H1 (cell line): ENCODE data around the gene FHDC1. TPM values are rescaled to one million over a fixed set of nuclear protein-coding genes. Genes with fewer than 3 reads are reported as not detected.

Source experiments
- CTCF ChIA-PET: fragments of 300-600 bp; sonication (Branson Sonifier 250); formaldehyde crosslinking; loops from one replicate; lab custom pipeline; 2021; ENCODE audit not compliant: partially characterized antibody; lab: Charles Lee
- POLR2A ChIA-PET: fragments of 300-600 bp; sonication (Branson Sonifier 250); formaldehyde crosslinking; loops from one replicate; lab custom pipeline; 2021; ENCODE audit warnings: inconsistent platforms; ENCODE audit not compliant: partially characterized antibody; lab: Charles Lee
- DNase-seq, 2 experiments: peaks; one replicate each; pipeline versions ENCODE4 v3.0.0 to v3.0.0-alpha.2; 2010 to 2022; ENCODE audit warnings: low spot score in 2 of 2, low read depth in 1 of 2, mixed read lengths in 1 of 2
- FAIRE-seq: peaks from 2 replicates; lab custom pipeline; 2011; peaks lifted over from hg19 to GRCh38; lab: Jason Lieb, UNC
- H2AFZ ChIP-seq: 2 replicates; pipeline ENCODE4 v1.8.1; 2012; ENCODE audit warnings: low read length, inconsistent platforms
- H2AK5ac ChIP-seq: 2 replicates; pipeline ENCODE4 v1.6.1; 2013; ENCODE audit warnings: low read depth, low read length
- H2BK120ac ChIP-seq: replicated peaks from 2 replicates; pipeline ENCODE3; 2013; ENCODE audit warnings: low read depth, low read length, inconsistent platforms
- H2BK12ac ChIP-seq: 2 replicates; pipeline ENCODE4 v1.6.1; 2013; ENCODE audit warnings: low read depth, low read length
- H2BK15ac ChIP-seq: 2 replicates; pipeline ENCODE4 v1.6.1; 2013; ENCODE audit warnings: low read length
- H2BK20ac ChIP-seq: 2 replicates; pipeline ENCODE4 v1.6.1; 2013; ENCODE audit warnings: low read length
- H2BK5ac ChIP-seq: 2 replicates; pipeline ENCODE4 v1.6.1; 2013; ENCODE audit warnings: low read depth, low read length
- H3K14ac ChIP-seq: 2 replicates; pipeline ENCODE4 v1.6.1; 2013; ENCODE audit warnings: inconsistent platforms; ENCODE audit not compliant: insufficient read length
- H3K18ac ChIP-seq: 2 replicates; pipeline ENCODE4 v1.6.1; 2013; ENCODE audit warnings: low read length; ENCODE audit errors: extremely low read depth
- H3K23ac ChIP-seq: 2 replicates; pipeline ENCODE4 v1.6.1; 2013; ENCODE audit warnings: inconsistent platforms; ENCODE audit not compliant: insufficient read length
- H3K23me2 ChIP-seq: 2 replicates; pipeline ENCODE4 v1.6.1; 2013; ENCODE audit warnings: low read depth, low read length
- H3K27ac ChIP-seq: 2 replicates; pipeline ENCODE4 v1.6.1; 2011; ENCODE audit warnings: low read depth, low read length, inconsistent platforms
- H3K27me3 ChIP-seq, 4 experiments: replicated peaks in 1 of 4; 1 replicate in 1 of 4; 2 replicates in 3 of 4; pipeline versions ENCODE4 v1.6.1 to v1.8.1; 2011 to 2013; ENCODE audit warnings: low read length in 3 of 4, mild to moderate bottlenecking in 3 of 4, inconsistent platforms in 2 of 4, mixed read lengths in 2 of 4, moderate library complexity in 1 of 4; ENCODE audit not compliant: control insufficient read depth in 3 of 4, insufficient read depth in 3 of 4; ENCODE audit errors: extremely low read depth in 1 of 4
- H3K36me3 ChIP-seq, 4 experiments: 2 replicates each; pipeline versions ENCODE4 v1.6.1 to v1.8.1; 2011 to 2013; ENCODE audit warnings: mild to moderate bottlenecking in 4 of 4, low read length in 3 of 4, moderate library complexity in 2 of 4, control low read depth in 1 of 4, inconsistent platforms in 1 of 4; ENCODE audit not compliant: insufficient read depth in 4 of 4, control insufficient read depth in 2 of 4
- H3K4ac ChIP-seq: replicated peaks from 2 replicates; pipeline ENCODE3; 2013; ENCODE audit warnings: low read length, low read depth, mixed read lengths, inconsistent platforms; ENCODE audit not compliant: insufficient read length
- H3K4me1 ChIP-seq, 4 experiments: replicated peaks in 1 of 4; 1 replicate in 1 of 4; 2 replicates in 3 of 4; pipeline versions ENCODE4 v1.6.1 to v1.8.1; 2011 to 2013; ENCODE audit warnings: low read length in 3 of 4, inconsistent platforms in 2 of 4, mixed read lengths in 1 of 4; ENCODE audit not compliant: insufficient read depth in 4 of 4, control insufficient read depth in 3 of 4
- H3K4me2 ChIP-seq, 2 experiments: 2 replicates each; pipeline versions ENCODE4 v1.6.1 to v1.8.1; 2011 to 2013; ENCODE audit warnings: low read depth in 2 of 2, low read length in 2 of 2, control low read depth in 1 of 2, inconsistent platforms in 1 of 2, mild to moderate bottlenecking in 1 of 2; ENCODE audit not compliant: insufficient read depth in 1 of 2
- H3K4me3 ChIP-seq, 4 experiments: fragments of 200-600, 300-600 bp in 1 of 4; sonication (generic), shearing (Covaris generic), sonication (Bioruptor Twin) in 1 of 4; 2 replicates each; pipeline versions ENCODE4 v1.5.1 to v1.8.1; 2011 to 2016; ENCODE audit warnings: low read length in 4 of 4, low read depth in 3 of 4, control low read depth in 2 of 4, inconsistent platforms in 2 of 4, mild to moderate bottlenecking in 2 of 4, mixed read lengths in 1 of 4, moderate library complexity in 1 of 4; ENCODE audit not compliant: insufficient read depth in 2 of 4; ENCODE audit errors: extremely low read depth in 1 of 4
- H3K56ac ChIP-seq: replicated peaks from 2 replicates; pipeline ENCODE3; 2013; ENCODE audit warnings: low read depth, mild to moderate bottlenecking, mixed read lengths, low read length, inconsistent platforms; ENCODE audit not compliant: insufficient read length
- H3K79me1 ChIP-seq: 2 replicates; pipeline ENCODE4 v1.6.1; 2013; ENCODE audit warnings: low read depth, low read length, control low read depth
- H3K79me2 ChIP-seq, 2 experiments: 2 replicates each; pipeline versions ENCODE4 v1.6.1 to v1.8.1; 2012 to 2013; ENCODE audit warnings: low read length in 2 of 2, mild to moderate bottlenecking in 2 of 2, inconsistent platforms in 1 of 2; ENCODE audit not compliant: insufficient read depth in 2 of 2, control insufficient read depth in 1 of 2
- H3K9ac ChIP-seq, 4 experiments: replicated peaks in 1 of 4; 1 replicate in 1 of 4; 2 replicates in 3 of 4; pipeline versions ENCODE4 v1.6.1 to v1.8.1; 2011 to 2013; ENCODE audit warnings: low read depth in 3 of 4, low read length in 3 of 4, control low read depth in 2 of 4, mild to moderate bottlenecking in 2 of 4, moderate library complexity in 2 of 4, inconsistent platforms in 1 of 4; ENCODE audit errors: extremely low read depth in 1 of 4
- H3K9me3 ChIP-seq, 2 experiments: 2 replicates each; pipeline versions ENCODE4 v1.6.1 to v1.8.1; 2012 to 2013; ENCODE audit warnings: mild to moderate bottlenecking in 2 of 2, moderate library complexity in 2 of 2, control low read depth in 1 of 2, inconsistent platforms in 1 of 2, low read depth in 1 of 2, low read length in 1 of 2, mixed read lengths in 1 of 2; ENCODE audit not compliant: insufficient read depth in 2 of 2
- H4K20me1 ChIP-seq, 2 experiments: replicated peaks in 1 of 2; 2 replicates each; pipeline versions ENCODE3 to v1.8.1; 2011 to 2013; ENCODE audit warnings: inconsistent platforms in 2 of 2, low read length in 2 of 2, mild to moderate bottlenecking in 1 of 2; ENCODE audit not compliant: insufficient read depth in 2 of 2, control insufficient read depth in 1 of 2
- H4K5ac ChIP-seq: 2 replicates; pipeline ENCODE4 v1.6.1; 2013; ENCODE audit warnings: low read length, low read depth, mixed read lengths, inconsistent platforms; ENCODE audit not compliant: insufficient read length
- H4K8ac ChIP-seq: 2 replicates; pipeline ENCODE4 v1.8.0; 2013; ENCODE audit warnings: mild to moderate bottlenecking, moderate library complexity, low read length, inconsistent platforms; ENCODE audit not compliant: insufficient read depth; ENCODE audit errors: extremely low read depth
- H4K91ac ChIP-seq: replicated peaks from 2 replicates; pipeline ENCODE3; 2013; ENCODE audit warnings: low read length, mixed read lengths, inconsistent platforms; ENCODE audit not compliant: insufficient read length
- CHD2 ChIP-seq: IDR thresholded peaks from 2 replicates; pipeline ENCODE4 v1.6.1; 2012; ENCODE audit warnings: low read length, improper control_type of control experiment
- E2F6 ChIP-seq: IDR thresholded peaks from 2 replicates; pipeline ENCODE4 v1.6.1; 2012; ENCODE audit warnings: inconsistent platforms
- KDM1A ChIP-seq: fragments of 200-600, 300-600 bp; sonication (generic); IDR thresholded peaks from 2 replicates; pipeline ENCODE4 v1.7.1; 2016; ENCODE audit warnings: mild to moderate bottlenecking, low read length, borderline replicate concordance
- POLR2AphosphoS5 ChIP-seq: IDR thresholded peaks from 2 replicates; pipeline ENCODE4 v1.6.1; 2011; ENCODE audit warnings: low read depth, low read length
- RFX5 ChIP-seq: IDR thresholded peaks from 2 replicates; pipeline ENCODE4 v1.6.1; 2011; ENCODE audit warnings: low read depth, low read length, improper control_type of control experiment, borderline replicate concordance
- USF2 ChIP-seq: IDR thresholded peaks from 2 replicates; pipeline ENCODE4 v1.6.1; 2011; ENCODE audit warnings: low read length, improper control_type of control experiment
- polyA plus RNA-seq, 7 experiments: library from polyadenylated mRNA; depleted of rRNA in 3 of 7; stranded (reverse) in 5 of 7; unstranded in 2 of 7; fragments of >200 nt in 5 of 7; fragments of 200-250 nt in 2 of 7; gene quantifications; 1 replicate in 5 of 7; 2 replicates in 1 of 7; 4 replicates in 1 of 7; pipeline versions ENCODE4 v1.2.1 to v1.2.3, GENCODE V29; 2011 to 2013; ENCODE audit warnings: missing spikeins in 2 of 7, mixed read lengths in 2 of 7
- total RNA-seq: library from RNA; stranded (reverse); fragmentation: NEBNext Ultra II Directional; extraction: Animal tissue kit (Norgen Biotek cat#: 25700); gene quantifications from 2 replicates; pipeline ENCODE4 v1.2.1, GENCODE V29; 2021

FHDC1 gene
- total and polyA plus RNA-seq, 2 of the 8 experiments (the other 6 are each of a cell fraction or from before 2014, with no cell fraction given), result 6.4 to 28.6 TPM

DNA sequence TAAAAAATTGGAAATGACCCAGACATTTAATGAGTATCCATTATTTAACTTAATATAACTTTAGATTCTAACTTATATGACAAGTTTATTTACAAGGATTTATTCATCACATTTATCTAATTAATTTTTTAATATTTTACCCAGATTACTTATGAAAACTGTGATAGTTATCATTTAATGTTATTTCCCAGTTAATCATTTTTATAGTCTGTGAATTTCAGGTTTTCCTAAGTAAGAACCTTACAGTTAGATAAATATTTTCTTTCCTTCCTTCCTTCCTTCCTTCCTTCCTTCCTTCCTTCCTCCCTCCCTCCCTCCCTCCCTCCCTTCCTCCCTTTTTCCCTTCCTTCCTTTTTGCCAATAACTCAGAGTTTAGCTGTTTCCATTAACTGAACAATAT lies 14.8 kb upstream of the FHDC1 start:
- Histone ChIP-seq H4K8ac (no peak overlapping the region), H3K4me1 (no peaks in the 10 kb centered on the region; a peak in 1 of 7 replicates), H3K27me3 (no peaks in the 10 kb centered on the region), H3K9me3 (peaks cover 27% of the 10 kb centered on the region in 2 experiments), H3K23ac (no peak overlapping the region), H4K5ac (no peak overlapping the region), H2AK5ac (no peak overlapping the region), H3K4me3 (no peak overlapping the region), H4K91ac (no peak overlapping the region), H3K27ac (no peak overlapping the region), H3K14ac (no peak overlapping the region), H3K9ac (no peak overlapping the region), H3K23me2 (no peaks in the 10 kb centered on the region), H2AFZ (no peak overlapping the region), H4K20me1 (no peaks in the 10 kb centered on the region), H3K56ac (no peak overlapping the region), H3K18ac (no peak overlapping the region), H2BK12ac (no peak overlapping the region), H2BK5ac (no peak overlapping the region), H3K4ac (no peak overlapping the region), H3K79me2 (no peaks in the 10 kb centered on the region), H2BK20ac (no peak overlapping the region), H3K36me3 (peaks cover 0 to 19% (median 5%) of the 10 kb centered on the region in 4 experiments; a peak in 4 of 8 replicates), H2BK15ac (no peak overlapping the region), H3K79me1 (no peaks in the 10 kb centered on the region), H2BK120ac (no peak overlapping the region), H3K4me2 (no peak overlapping the region)
- ChIA-PET POLR2A (no interaction called here), CTCF (no interaction called here)
- no peak for DNase-seq
- TF ChIP-seq KDM1A, result no peak
- TF ChIP-seq POLR2AphosphoS5, result no peak
- no peak for TF ChIP-seq RFX5
- TF ChIP-seq USF2, result no peak
- no peak for TF ChIP-seq CHD2
- no peak for TF ChIP-seq E2F6
- FAIRE-seq, result no peak
